Subcutaneous adipose tissue (tissue), 4 donors: ENCODE data around the gene CNGA4. TPM values are rescaled to one million over a fixed set of nuclear protein-coding genes. Genes with fewer than 3 reads are reported as not detected.

Source experiments
- total RNA-seq, 4 donors: library from RNA; depleted of rRNA; stranded (reverse); fragments of >200 nt; gene quantifications; one replicate each; pipeline ENCODE4 v1.1.0, GENCODE V29; 2016
- TF ChIP-seq, protein P1 (sequence below): fragments of 450-650 bp; IDR thresholded peaks from one replicate; pipeline ENCODE4 v1.5.1; 2016; ENCODE audit warnings: low read depth, mild to moderate bottlenecking, control low read depth, antibody characterized with exemption, moderate library complexity

CNGA4 gene
- total RNA-seq, 4 donors from 2014 or later = not detected

DNA sequence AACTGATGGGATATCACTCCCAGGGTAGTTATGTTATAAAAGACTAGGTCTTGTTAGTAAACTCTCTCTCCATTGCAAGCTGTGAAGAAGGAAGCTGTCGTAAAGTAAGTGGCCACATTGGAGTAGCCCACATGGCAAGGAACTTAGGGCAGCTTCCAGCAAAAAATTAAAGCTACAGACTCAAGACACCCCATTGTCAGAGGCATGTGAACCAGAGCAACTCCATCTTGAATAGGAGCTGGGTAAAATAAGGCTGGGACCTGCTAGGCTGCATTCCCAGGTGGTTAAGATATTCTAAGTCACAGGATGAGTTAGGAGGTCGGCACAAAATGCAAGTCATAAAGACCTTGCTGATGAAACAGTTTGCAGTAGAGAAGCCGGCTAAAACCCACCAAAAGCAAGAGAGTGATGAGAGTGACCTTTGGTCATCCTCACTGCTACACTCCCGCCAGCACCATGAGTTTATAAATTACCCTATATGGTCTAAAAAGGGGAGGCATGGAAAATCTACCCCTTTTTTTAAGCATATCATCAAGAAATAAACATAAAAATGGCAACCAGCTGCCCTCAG, 44.6 kb downstream of the CNGA4 start:
- TF ChIP-seq, protein P1, sequence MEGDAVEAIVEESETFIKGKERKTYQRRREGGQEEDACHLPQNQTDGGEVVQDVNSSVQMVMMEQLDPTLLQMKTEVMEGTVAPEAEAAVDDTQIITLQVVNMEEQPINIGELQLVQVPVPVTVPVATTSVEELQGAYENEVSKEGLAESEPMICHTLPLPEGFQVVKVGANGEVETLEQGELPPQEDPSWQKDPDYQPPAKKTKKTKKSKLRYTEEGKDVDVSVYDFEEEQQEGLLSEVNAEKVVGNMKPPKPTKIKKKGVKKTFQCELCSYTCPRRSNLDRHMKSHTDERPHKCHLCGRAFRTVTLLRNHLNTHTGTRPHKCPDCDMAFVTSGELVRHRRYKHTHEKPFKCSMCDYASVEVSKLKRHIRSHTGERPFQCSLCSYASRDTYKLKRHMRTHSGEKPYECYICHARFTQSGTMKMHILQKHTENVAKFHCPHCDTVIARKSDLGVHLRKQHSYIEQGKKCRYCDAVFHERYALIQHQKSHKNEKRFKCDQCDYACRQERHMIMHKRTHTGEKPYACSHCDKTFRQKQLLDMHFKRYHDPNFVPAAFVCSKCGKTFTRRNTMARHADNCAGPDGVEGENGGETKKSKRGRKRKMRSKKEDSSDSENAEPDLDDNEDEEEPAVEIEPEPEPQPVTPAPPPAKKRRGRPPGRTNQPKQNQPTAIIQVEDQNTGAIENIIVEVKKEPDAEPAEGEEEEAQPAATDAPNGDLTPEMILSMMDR = no peak

DNA sequence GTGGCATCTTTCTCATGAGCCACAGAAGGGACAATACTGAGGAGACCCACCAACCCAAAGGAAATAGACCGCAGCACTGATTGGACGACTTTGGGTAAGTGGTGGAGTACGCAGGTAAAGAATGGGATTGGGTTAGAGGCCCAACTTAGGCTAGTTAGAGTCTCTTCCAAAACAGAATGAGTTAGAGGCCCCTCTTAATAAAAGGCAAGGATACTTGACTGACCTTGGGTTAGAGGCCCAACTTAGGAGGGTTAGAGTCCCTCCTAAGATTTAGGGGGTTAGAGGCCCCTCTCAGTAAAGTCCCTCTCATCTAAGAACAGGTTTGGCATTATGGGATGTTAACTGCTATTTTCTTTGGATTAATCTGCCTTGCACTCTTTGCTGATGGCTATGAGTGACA, 45.4 kb downstream of the CNGA4 start:
- TF ChIP-seq, protein P1 = no peak

DNA sequence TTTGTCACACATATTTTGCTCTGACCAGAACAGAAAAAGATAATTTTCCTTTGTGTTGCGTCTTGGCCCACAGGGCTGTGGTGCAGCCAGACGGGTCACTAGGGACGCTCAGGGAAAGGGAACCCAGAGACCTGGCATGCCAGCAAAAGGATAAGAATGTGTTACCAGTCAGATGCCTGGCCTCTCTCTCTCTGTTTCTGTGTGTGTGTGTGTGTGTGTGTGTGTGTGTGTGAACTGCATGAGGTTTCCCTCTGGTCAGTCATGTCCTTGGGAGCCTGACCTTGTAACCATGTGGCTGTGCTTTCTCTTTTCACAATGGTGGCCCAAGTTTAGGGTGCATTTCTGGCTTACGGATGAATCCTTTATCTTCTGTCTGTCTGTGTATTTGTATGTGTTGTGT, 46.1 kb downstream of the CNGA4 start:
- TF ChIP-seq, protein P1 = no peak

Other genes starting within 250 kb of the CNGA4 start
- under 1 TPM in 1 of 4 donors, not detected in 3; 0.19 TPM for gene OR56A4, start 232.1 kb upstream of the CNGA4 start, total RNA-seq
- under 1 TPM in 2 of 4 donors, not detected in 2; under 0.01 to 0.19 TPM for gene OR56A1, start 208.3 kb upstream of the CNGA4 start, total RNA-seq
- gene OR56B4, start 131.4 kb upstream of the CNGA4 start, total RNA-seq = not detected
- under 1 TPM in 1 of 4 donors, not detected in 3; 0.51 TPM for gene OR52B2, start 68.8 kb upstream of the CNGA4 start, total RNA-seq
- not detected for gene OR52W1, start 39.9 kb upstream of the CNGA4 start, total RNA-seq
- not detected for gene C11orf42, start 33.5 kb upstream of the CNGA4 start, total RNA-seq
- 10 to 100 TPM; 19.2 to 43.2 (median 31.3) TPM for gene FHIP1B, start 4.5 kb upstream of the CNGA4 start, total RNA-seq
- gene CCKBR, start 20.7 kb downstream of the CNGA4 start, total RNA-seq = not detected
- 100 to 1,000 TPM in 2 of 4 donors, 10 to 100 TPM in 2; 34.9 to 158 (median 90.9) TPM for gene CAVIN3, start 81.4 kb downstream of the CNGA4 start, total RNA-seq
- 10 to 100 TPM; 21.2 to 47.1 (median 25.8) TPM for gene SMPD1, start 151.4 kb downstream of the CNGA4 start, total RNA-seq
- 10 to 100 TPM; 17.0 to 24.1 (median 21.4) TPM for gene APBB1, start 180.0 kb downstream of the CNGA4 start, total RNA-seq
- gene HPX, start 201.9 kb downstream of the CNGA4 start, total RNA-seq = 1 to 10 TPM in 1 of 4 donors, under 1 TPM in 1, not detected in 2; 0.57 to 2.4 TPM
- gene TRIM3, start 234.9 kb downstream of the CNGA4 start, total RNA-seq = 10 to 100 TPM; 11.9 to 22.0 (median 19.2) TPM
- 10 to 100 TPM; 34.2 to 50.7 (median 38.4) TPM for gene ARFIP2, start 242.2 kb downstream of the CNGA4 start, total RNA-seq
- gene TIMM10B, start 242.4 kb downstream of the CNGA4 start, total RNA-seq = 10 to 100 TPM; 28.2 to 37.4 (median 32.8) TPM